Measurements from ENCODE around the gene ZNF593. TPM values are rescaled to one million over a fixed set of nuclear protein-coding genes. Genes with fewer than 3 reads are reported as not detected.

Gene ZNF593
- total and polyA plus RNA-seq, 9 of the 15 experiments (the other 6 are each of a cell fraction or from before 2014, with no cell fraction given), result 9.8 to 334 (median 48.2) TPM

DNA sequence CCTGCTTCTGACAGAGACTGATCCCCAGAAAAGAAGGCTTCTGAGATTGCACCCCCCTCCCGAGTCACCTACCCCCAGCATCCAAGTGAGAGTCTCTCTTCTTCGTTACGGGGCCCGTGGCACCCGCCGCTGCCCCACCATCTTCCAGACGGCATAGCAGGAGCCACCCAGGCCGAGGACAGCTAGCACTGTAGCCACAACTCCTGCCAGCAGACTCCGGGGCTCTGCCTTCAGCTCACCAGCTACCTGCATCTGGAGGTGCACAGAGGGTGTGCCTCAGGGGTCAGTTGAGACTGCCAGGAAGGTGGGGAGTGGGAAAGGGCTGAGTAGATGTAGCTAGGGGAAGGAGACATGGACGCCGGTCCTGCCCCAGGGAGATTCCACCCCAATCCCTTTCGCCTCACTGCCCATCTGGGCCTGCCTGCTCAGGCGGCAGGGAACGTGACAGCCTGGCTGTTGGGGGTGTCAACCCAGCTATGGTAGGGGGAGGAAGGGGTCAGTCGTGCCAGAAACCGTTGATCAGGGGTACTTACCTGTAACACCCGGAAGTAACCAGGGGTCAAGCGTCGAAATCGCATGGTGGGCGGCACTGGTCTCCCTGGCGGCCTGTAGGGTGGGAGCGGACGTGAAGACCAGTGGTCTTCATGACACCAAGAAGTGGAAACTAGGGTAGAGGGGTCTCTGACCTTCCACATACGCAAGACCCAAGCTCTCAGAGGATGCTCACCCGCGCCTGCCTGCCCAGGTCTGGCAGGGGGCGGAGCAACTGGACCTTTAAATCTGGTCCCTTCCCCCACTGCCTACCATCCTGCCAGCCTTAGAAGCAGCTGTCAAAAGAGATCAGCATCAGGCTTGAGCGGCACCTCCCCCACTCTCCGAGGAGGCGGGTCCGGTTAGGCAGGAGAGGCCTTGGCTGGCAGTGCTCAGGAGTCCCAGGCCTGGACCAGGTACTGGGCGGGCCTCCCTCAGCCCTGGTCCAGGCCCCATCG lies 1.7 kb downstream of the ZNF593 start, which contains the start of gene ZNF593OS (continued):
- TF ChIP-seq RNF219 (CRISPR knock-in tag; IDR thresholded peaks at IDR 0.05) (no peak), NR2C2 (CRISPR knock-in tag; IDR thresholded peaks at IDR 0.05) (no peak), NR2C2 (tag; IDR thresholded peaks at IDR 0.05) (no peak), PHF20 (IDR thresholded peaks at IDR 0.05; ENCODE audit: partially characterized antibody) (no peak), POLR2G (IDR thresholded peaks at IDR 0.05; ENCODE audit: low read depth, low read length) (peak; percentile 64), GABPB2 (CRISPR knock-in tag; conservative IDR thresholded peaks at IDR 0.05) (no peak), MEF2A (IDR thresholded peaks at IDR 0.05; ENCODE audit: control insufficient read depth, low read depth, low read length) (no peak), RBFOX2 (IDR thresholded peaks at IDR 0.05; ENCODE audit: low read depth, low read length) (peak; percentile 66), KLF10 (CRISPR knock-in tag; IDR thresholded peaks at IDR 0.05) (no peak), NR1H2 (CRISPR knock-in tag; IDR thresholded peaks at IDR 0.05) (no peak), ZNF766 (CRISPR knock-in tag; conservative IDR thresholded peaks at IDR 0.05) (no peak), COPS2 (conservative IDR thresholded peaks at IDR 0.05) (no peak), ZNF282 (CRISPR knock-in tag; IDR thresholded peaks at IDR 0.05) (no peak), ESRRA (IDR thresholded peaks at IDR 0.05; ENCODE audit: borderline replicate concordance, low read depth) (no peak), SUPT5H (IDR thresholded peaks at IDR 0.05) (0 out of 2 replicates have a peak, but pooled peaks have one; percentile 8), MTA1 (IDR thresholded peaks at IDR 0.05; ENCODE audit: borderline replicate concordance) (no peak), SMARCA4 (IDR thresholded peaks at IDR 0.05) (no peak), MCM2 (IDR thresholded peaks at IDR 0.05; ENCODE audit: low read depth) (no peak), SMC3 (conservative IDR thresholded peaks at IDR 0.05; ENCODE audit: insufficient read depth, low read depth, low read length) (no peak), SOX6 (IDR thresholded peaks at IDR 0.05) (no peak), SP1 (CRISPR knock-in tag; IDR thresholded peaks at IDR 0.05) (0 out of 2 replicates have a peak, but pooled peaks have one; percentile 26)
- TF ChIP-seq, protein P1, sequence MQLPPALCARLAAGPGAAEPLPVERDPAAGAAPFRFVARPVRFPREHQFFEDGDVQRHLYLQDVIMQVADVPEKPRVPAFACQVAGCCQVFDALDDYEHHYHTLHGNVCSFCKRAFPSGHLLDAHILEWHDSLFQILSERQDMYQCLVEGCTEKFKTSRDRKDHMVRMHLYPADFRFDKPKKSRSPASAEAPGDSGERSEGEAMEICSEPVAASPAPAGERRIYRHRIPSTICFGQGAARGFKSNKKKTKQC (CRISPR knock-in tag; IDR thresholded peaks at IDR 0.05), result no peak
